HTR-8/SVneo (cell line): ENCODE data around the gene GREB1.

Source experiments
- DNase-seq: peaks from one replicate; pipeline ENCODE4 v3.0.0; 2011; ENCODE audit warnings: low spot score, mixed read lengths; ENCODE audit not compliant: insufficient read length
- FAIRE-seq: peaks from 2 replicates; lab custom pipeline; 2011; peaks lifted over from hg19 to GRCh38; lab: Jason Lieb, UNC

The GREB1 gene

DNA sequence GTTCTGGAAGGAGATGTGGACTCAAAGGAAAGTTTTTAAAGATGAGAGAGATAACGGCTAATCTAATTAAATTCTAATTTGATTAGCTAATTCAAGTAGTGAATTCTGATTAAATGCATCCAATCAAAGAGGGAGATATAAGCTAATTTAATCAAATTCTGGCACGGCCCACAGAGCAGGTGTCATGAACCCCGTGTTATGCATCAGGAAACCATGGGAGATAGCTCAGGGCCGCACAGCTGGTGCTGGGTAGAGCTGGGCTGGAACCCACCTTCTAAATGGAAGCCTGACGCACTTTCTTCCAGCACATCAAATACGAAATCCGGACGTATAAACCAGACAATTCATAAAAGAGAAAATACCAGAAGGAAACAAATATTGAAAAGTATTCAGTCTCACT, 57.2 kb downstream of the GREB1 start:
- no peak for FAIRE-seq

DNA sequence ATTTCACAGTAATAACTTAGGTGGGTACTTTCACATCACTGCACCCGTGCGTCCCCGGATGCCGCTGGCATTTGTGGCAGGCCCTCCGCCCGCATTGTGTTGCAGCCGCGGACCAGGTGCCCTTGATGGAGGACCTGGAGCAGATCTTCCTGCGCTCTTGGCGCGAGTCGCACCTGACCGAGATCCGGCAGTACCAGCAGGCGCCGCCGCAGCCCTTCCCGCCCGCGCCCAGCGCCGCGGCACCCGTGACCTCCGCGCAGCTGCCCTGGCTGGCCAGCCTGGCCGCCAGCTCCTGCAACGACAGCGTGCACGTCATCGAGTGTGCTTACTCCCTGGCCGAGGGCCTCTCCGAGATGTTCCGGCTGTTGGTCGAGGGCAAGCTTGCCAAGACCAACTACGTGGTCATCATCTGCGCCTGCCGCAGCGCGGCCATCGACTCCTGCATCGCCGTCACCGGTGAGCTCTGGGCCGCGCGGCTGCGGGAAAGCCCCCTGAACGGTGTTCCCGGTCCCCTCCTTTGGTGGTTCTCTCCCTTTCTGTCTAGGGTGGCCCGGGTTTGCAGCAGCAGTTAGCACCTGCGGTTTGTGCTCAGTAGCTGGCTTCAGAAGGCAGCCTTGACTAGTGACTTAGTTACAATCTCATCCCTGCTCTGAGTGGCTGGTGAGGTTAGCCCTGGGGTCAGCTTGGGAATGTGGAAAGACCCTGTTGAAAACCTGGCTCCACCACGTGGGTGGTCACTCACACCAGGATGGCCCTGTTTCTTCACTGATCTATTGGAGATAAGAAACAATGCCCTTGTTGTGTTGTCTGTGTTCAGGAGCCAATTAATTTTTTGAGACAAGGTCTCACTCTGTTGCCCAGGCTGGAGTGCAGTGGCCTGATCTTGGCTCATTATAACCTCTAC, 59.1 kb downstream of the GREB1 start:
- FAIRE-seq (no peak), DNase-seq (no peak)

More for the DNA sequence above, 57.2 kb downstream of the GREB1 start:
- DNase-seq, result no peak

DNA sequence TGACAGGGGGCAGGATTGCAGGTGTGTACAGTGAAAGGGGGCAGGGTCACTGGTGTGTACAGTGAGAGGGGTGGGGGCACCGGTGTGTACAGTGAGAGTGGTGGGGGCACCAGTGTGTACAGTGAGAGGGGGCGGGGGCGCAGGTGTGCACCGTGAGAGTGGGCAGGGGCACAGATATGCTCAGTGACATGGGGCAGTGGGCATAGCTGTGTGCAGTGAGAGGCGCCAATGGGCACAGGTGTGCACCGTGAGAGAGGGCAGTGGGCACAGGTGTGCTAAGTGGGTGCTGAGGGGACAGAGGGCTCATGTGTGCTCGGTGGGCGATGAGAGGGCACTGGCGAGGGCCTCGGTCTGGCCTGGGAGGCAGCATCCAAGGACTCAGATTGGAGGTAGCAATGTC, 63.0 kb downstream of the GREB1 start:
- DNase-seq (no peak), FAIRE-seq (no peak)

DNA sequence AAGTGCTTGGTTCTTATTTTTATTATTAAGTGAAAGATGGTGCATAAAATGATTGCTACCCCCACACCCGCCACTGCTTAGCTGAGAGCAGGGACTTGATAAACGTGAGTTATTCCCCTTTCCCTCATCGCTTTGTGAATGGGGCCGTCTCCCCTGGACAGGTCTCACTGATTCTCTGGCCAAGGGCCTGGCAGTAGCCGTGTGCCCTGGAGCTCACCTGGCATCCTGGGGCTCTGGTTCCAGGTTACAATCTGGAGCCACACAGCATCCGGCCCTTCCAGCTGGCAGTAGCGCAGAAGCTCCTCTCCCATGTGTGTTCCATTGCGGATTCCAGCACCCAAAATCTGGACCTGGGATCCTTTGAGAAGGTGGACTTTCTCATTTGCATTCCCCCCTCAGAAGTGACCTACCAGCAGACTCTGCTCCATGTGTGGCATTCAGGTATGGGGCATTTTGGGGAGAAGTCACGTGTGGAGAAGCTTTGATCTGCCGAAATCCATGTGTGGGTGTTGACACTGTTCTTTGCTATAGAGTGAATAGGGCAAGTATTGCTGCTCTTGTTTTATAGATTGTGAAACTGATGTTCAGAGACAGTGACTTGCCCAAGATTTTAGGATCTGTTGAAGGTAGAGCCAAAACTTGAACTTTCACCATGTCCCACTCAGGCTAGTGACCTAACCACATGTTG, 63.8 kb downstream of the GREB1 start:
- peak; percentile 60 for FAIRE-seq
- no peak for DNase-seq

- FAIRE-seq (no peak), DNase-seq (peak; percentile 26)
Measured at GRCh38 chr2:11598228-11598731, 64.4 kb downstream of the GREB1 start.

- DNase-seq (no peak), FAIRE-seq (no peak)
Measured at GRCh38 chr2:11602563-11603204, 68.8 kb downstream of the GREB1 start.

GRCh38 chr2:11610624-11611242, 76.9 kb downstream of the GREB1 start:
- DNase-seq (no peak), FAIRE-seq (no peak)

DNA sequence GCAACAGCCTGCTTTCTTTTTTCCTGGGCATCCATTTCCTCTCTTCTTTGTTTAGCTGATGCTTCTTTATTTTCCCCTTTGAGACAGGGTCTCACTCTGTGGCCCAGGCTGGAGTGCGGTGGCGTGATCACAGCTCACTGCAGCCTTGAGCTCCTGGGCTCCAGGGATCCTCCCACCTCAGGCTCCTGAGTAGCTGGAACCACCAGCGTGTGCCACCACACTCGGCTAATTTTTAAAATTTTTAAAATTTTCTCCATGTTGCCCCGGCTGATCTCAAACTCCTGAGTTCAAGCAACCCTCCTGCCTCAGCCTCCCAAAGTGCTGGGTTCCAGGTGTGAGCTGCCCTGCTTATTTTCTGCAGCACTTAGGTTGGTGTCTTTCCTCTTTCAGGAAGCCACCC, 77.4 kb downstream of the GREB1 start:
- no peak for DNase-seq
- FAIRE-seq, result no peak

DNA sequence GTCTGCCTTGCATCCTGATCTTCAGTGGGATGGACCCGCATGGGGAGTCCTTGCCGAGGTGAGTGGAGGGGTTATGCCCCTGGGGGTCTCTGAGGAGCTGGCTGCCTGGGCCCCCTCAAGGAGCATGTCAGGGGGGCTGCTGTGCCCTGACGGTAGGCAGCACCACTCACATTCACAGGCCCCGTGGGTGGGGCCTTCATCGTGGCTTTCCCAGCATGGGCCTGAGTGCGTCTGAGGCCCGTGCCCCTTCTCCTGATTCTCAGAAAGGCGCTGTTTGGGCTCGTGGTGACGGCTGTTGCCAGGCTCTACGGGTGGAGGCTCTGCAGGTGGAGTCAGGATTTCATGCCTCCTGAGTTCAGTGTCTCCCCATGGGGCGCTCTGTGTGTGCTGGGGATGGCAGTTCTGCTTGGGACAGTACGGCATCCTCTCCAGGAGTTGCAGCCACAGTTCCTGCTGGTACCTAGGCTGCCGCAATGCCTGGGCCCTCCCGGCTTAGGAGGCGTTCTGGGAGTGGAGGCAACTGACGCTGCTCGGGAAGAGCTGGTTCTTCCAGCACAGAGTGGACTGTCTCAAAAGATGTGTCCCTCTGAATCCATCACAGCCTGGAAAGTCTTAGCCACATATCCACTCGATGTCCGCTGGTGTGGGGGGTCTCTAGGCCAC, 78.8 kb downstream of the GREB1 start:
- FAIRE-seq, result no peak
- DNase-seq, result no peak

- DNase-seq (no peak), FAIRE-seq (no peak)
Measured at GRCh38 chr2:11613297-11613696, 79.5 kb downstream of the GREB1 start.

DNA sequence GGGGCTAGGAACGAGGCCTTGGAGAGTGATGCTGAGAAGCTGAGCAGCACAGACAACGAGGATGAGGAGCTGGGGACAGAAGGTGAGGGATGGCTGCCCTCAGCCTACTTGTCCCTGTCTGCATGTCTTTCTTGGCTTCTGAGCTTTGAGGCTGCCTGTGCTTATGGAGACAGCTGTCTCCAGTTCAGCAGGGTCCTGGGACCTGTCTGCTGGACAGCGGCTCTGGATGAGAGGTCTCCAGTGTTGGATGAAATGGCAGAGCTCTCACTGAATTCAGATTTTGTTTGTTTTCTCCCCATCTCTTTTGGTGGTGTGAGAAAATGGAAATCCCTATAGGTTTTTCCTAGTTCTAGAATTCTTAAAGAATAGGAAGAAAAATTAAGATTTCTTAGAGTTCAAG, 81.4 kb downstream of the GREB1 start:
- DNase-seq (no peak), FAIRE-seq (no peak)

GRCh38 chr2:11616097-11616687, 82.3 kb downstream of the GREB1 start:
- no peak for FAIRE-seq
- DNase-seq, result no peak

- no peak for FAIRE-seq
- DNase-seq, result no peak
Measured at GRCh38 chr2:11616851-11617415, 83.1 kb downstream of the GREB1 start.

- FAIRE-seq (no peak), DNase-seq (no peak)
Measured at GRCh38 chr2:11617527-11617926, 83.7 kb downstream of the GREB1 start.

DNA sequence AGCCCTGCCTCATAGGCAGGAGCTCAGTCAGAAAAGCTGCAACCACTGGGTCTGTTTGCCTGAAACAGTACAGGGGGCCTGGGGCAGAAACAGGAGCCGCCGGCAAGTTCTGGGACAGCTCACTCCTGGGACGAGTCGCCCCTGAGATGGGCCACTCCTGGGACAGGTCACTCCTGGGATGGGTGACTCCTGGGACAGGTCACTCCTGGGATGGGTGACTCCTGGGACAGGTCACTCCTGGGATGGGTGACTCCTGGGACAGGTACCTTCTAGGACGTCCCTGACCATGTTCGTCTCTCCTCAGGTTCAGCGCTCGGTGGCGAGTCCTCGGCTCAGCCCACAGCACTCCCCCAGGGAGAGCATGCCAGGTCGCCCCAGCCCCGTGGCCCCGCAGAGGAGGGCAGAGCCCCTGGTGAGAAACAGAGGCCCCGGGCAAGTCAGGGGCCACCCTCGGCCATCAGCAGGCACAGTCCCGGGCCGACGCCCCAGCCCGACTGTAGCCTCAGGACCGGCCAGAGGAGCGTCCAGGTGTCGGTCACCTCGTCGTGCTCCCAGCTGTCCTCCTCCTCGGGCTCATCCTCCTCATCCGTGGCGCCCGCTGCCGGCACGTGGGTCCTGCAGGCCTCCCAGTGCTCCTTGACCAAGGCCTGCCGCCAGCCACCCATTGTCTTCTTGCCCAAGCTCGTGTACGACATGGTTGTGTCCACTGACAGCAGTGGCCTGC, 84.3 kb downstream of the GREB1 start:
- FAIRE-seq (no peak), DNase-seq (no peak)

- FAIRE-seq (no peak), DNase-seq (no peak)
Measured at GRCh38 chr2:11618708-11619062, 84.8 kb downstream of the GREB1 start.

DNA sequence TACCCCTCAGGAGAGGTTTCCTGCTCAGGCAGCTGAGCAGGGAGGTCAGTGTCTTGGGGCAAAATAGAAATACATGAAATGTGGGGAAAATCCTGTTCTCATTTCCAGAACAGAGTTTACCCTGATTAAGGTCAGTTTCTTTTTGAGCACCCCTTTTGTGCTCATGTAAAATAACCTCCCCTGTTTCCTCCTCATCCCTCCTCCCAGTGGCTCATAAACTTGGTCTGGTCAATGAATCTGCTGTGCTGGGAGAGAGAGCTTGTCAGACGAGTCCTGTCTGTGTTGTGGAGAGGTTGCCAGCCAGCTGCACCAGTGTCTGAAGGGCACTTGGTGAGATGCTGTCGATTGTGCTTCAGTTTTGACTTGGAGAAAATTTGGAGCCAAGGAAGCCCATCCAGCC, 87.6 kb downstream of the GREB1 start:
- DNase-seq (no peak), FAIRE-seq (no peak)

GRCh38 chr2:11622611-11623010, 88.8 kb downstream of the GREB1 start:
- no peak for FAIRE-seq

DNA sequence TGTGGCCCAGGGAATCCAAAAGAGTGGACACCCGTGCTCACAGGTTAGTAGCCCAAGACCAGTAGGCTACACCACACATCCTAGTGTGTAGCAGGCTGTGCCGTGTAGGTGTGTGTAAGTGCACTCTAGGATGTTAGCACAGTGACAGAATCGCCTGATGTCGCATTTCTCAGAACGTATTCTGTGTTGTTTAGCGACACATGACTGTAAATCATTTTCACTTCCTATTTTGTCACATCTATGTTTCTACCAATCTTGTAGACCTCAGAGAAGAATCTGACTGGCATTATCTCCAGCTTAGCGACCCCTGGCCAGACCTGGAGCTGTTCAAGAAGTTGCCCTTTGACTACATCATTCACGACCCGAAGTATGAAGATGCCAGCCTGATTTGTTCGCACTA, 91.0 kb downstream of the GREB1 start:
- no peak for FAIRE-seq

More at GRCh38 chr2:11622611-11623010, 88.8 kb downstream of the GREB1 start:
- DNase-seq, result no peak

More for the DNA sequence above, 91.0 kb downstream of the GREB1 start:
- DNase-seq, result no peak
